HG02852 (cell line): ENCODE measurements around the gene ANKRD33B.
A peak's percentile ranks its signal among the peaks of the same experiment; 100 is the strongest.

Source experiments
- ATAC-seq: cut with Tn5 transposase; IDR thresholded peaks from one replicate; pipeline ENCODE4 v1.9.1; 2021; ENCODE audit warnings: mild to moderate bottlenecking, moderate library complexity; ENCODE audit not compliant: unreplicated experiment

ANKRD33B gene

DNA sequence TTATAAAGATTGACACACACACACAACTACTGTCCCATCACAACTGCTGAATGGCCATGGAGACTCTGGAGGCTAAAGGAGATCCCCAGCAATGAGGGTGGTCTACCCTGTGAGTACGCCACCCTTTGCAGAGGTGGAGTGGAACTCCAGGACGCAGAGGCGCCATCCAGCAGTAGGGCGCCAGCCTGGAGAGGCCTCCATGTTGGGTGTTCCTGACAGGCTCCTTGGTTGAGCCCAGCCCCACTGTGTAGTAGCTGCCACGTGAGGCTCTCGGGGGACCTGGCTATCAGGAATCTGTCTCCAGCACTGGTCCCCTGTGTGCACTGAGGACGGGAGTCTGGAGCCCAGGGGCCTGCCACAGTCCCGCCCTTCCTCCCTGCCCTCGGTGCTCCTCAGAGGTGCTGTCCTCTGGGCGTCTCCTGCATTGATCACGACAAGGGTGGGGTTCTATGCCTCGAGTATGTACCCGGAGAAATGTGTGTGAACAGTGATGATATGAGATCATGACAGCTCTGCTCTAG is 124.8 kb downstream of the ANKRD33B start:
- ATAC-seq: no peak

DNA sequence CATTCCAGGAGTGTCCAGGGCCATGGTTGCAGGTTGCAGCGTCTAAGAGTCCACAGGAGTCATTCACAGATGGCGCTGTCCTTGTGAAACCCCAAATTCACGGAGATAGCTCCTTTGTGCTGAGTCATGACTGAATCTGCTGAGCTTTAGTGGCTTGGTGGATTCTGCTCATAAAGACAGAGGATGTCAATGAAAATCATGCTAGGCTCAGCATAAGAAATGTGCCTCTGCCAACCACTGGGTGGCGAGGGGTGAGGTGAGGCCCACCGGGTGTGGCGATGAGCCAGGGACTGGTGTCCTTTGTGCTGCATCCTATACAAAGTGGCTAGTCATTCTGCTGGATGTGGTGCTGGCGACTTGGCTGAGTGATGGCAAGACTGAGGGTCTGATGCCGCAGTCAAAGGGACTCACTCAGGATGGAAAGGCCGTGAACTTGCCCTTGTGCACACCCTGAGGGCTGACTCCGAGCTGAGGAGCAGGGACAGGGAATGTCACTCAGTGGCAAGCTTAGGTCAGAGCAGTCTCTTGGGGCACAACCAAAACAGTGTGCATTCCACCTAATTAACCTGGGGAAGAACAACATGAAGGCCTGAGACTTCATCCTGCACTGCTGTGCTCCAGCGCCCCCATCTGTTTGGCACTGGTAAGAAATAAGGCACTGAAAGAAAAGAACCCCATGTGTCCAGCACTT is 125.7 kb downstream of the ANKRD33B start:
- no peak for ATAC-seq

DNA sequence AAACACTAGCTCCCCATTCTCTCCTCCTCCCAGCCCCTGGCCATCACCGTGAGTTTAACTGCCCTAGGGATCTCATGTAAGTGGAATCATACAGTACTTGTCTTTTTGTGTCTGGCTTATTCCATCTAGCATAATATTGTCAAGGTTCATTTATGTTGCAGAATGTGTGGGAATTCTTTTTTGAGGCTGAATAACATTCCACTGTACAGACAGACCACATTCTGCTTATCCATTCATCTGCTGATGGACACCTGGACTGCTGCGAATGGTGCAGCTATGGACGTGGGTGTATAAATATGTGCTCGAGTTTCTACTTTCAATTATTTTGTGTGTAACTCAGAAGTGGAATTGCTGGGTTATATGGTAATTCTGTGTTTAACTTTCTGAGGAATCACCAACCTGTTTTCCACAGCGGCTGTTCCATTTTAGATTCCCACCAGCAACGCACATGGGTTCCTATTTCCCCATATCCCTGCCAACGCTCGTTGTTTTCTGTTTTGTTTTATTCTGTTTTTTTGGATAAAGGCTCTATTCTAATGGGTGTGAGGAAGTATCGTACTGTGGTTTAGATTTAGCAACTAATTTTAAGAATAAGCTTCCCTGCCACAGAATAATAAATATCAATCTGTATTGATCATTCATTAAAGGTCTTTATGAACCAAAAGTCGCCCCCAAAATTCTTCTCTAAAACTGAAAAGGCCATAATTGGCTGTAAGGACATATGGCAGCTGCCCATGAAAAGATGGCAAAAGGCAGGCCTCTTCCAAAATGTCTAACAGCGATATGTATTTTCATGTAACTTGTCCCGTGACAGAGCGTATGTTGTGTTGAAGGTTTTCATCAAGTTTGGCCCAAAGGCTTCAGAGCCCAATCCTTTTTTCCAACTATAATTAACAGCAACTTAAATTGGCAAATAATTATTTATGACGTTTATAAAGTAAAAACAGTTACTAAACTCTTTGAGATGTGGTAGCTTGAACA is 126.9 kb downstream of the ANKRD33B start:
- no peak for ATAC-seq

DNA sequence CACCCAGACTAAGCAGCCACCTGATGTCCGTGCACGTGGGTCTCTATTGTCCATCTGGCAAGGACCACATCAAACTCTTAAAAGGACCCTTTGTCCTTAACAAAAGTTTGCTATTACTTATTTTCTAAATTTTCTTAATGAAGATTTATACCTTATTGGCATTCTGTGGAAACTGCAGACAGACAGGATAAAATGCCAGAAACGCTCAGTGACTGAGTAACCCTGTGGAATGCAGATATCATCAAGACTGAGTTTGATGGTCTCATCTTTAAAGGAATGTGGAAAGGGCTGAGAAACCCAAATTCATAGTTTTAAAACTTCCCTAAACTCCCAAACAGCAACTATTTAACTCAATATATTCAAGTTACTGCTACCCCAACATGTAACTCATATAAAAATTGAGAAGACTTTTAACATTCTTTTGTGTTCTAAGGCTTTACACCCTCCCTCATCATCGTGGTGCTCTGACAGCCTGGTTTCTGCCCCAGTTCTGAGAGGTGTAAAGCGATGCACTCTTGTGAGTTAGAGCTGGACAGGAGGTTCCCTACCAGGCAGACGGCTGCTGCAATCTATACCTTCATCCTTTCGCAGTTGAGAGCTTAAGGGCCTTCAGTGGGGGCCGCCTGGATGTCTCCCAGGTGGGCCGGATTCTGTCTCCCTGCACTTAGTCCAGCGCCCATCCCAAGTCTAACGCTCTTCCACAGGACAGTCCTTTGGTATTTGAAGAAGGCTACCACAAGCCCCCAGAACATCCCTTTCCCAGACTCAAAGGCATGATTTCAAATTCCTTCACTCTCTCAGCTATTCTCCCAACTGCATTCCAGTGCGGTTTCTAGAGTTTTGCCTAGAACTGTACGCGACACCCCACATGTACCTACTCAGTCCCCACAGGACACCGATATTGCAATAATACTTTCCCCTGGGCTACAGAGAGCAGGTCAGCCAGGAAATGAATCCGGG is 128.2 kb downstream of the ANKRD33B start:
- no peak for ATAC-seq

DNA sequence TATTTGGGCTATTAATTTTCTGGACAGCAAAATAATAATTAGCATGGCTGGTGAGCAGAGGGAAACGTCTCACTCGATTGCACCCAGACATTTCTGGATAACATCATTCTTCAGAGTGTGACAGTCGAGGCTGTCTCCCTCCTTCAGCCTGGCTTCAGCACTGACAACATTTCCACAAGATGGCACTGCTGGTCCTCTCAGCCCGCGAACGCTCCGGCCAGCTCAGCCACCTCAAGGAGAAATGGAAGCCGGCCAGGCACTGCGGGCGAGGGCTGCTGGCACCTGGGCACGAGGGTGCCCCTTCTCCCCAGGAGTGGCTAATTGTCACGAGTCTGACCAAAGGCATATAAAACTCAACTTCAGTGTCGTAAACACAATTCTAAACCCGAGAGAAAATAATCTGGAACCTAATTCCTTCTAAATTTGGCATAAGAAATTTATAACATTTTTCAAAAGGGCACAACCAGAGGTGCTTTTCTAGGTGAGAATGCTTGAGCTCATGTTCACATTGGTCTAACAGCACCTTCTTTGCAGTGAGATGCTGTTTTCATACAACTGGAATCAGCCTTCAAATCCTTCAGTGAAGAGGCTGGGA is 131.3 kb downstream of the ANKRD33B start:
- ATAC-seq: peak; percentile 34

DNA sequence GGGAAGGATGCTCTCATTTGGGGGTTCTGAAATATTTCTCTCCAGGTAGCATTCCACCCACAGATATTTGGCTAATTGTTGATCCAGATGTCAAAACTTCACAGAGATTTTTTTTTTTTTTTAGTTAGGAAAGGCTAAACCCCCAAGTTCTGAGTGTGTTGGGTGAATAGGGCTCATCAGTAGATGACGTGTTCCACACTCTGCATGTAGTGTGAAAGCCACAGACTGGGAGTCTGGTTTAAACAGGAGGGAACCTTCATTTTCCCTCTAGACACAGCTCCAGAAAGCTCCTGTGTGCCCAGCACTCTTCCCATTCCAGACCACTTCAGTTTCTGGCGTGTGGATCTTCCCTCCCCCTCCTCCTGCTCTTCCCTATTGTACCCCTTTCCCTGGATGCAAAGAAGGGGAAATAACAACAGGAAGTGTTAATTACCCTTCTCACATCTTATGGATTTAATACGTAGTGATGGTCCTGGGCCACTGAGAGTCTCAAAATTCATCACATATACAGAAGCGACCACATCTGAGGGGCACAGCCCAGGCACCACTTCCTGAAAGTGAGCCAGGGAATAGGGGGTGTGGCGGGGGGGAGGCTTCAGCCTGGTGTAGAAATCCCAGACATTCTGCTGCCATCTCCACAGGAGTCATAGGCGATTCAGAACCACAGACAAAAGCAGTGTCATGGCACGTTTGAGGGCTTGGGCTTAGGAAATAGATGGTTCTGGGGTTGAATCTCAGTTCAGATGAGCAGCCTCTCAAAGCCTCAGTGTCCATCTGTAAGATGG is 132.1 kb downstream of the ANKRD33B start:
- no peak for ATAC-seq

DNA sequence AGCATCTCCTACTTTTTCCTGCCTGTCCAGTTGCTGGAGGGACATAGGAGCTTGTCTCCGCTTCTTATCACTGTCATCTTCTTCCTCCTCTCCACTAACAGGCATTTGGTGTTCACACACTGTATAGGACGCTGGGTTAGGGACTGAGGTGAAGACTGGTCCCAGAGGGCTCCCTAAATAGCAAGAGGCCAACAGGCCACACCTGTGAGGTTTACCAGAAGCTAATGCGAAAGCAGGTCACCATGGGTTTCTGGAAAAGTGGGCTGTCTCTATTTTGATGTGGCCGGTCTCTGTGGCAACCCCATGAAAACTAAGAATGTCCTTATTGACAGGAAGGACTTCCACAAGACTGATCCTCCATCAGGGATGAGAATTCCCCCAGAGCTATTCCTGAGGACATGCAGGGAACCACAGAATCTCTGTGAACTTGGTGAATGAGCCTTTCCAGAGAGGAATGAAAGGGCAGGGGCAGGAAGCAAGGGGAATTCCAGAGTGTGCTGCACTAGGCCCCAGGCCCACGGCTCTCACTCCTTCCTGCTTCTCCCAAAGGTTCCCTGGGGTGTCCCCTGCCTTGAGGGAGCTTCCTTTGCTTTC is 135.5 kb downstream of the ANKRD33B start:
- ATAC-seq: peak; percentile 59

DNA sequence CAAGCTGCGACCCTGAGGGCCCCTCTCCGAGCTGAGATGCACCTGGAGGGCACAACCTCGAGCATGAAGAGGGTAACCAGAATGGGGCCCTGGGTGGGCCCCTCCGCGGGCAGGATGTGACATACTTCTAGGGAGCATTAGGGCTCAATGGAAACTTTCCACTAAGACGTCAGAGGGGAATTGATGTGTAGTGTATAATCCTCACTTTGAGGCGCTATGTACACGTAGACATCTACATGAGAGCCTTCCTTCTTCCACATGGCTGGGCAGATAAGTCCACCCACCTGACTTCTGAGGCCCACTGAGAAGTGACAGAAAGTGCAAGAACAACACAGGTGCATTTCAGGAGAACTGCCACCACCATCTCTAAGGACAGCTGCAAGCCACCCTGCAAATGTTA is 136.1 kb downstream of the ANKRD33B start:
- peak; percentile 65 for ATAC-seq

DNA sequence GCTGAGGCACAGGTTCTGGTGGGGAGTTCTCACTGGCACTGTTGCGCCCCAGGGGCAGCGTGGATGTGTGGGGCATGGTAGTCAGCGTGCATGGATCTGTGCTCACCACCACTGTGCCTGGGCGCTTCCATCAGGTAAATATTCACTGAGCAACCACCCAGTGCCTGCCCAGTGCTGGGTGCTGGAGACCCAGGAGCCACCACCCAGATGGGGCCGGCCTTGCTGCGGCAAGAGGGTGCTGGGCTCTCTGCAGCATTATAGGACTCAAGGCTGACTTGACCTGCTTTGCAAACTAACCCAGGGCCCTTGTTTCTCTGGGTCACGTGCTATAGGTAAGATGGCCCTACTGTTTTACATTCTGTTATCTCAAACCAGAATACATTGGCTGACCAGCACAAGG is 136.6 kb downstream of the ANKRD33B start:
- no peak for ATAC-seq

DNA sequence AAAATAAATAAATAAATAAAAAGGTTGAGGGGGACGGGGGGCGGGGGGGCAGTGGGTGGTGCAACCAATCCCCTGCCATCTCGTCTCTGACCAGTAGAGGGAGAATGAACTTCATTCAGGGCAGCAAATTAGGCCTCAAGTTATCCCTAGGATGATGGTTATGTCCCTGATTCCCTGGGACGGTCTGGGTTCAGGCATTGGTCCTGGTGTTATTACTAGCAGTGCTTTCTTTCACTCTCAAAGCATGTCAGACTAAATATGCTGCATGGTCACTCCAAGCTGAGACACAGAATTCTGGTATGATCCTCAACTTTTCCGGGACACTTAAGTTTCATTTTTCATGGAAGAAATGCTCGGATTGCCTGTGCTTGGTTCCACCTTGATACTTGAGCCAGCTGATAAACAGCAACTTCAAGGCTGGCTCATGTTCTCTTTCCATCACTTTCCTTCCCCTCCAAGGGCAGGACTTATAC is 137.7 kb downstream of the ANKRD33B start:
- ATAC-seq: no peak

DNA sequence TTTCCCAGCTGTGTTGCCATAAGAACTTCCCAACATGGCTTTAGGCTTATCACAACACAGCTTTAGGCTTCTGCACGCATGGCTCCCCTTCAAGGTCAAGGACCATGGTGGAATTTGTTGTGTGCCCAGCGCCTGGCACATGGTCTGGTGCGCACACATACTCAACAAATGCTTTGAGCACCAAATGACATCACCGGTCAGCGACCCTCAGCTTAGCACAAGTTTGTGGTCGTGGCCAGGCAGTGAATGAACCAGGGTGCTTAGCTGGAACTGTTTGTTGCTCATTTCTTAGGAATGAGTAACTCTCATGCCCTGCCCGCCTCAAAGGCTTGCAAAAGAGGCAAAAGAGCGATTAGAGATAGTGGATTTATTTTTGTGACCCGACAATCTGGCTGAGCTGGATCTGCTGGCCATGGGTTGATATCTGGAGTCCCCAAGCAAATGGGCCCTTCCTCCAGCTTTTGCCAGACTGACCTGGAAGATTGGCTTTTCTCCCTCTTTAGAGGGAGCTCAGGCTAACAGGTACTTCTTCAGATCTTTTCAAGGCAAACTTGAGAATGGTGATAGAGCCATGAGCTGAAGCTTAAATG is 138.3 kb downstream of the ANKRD33B start:
- ATAC-seq: no peak

DNA sequence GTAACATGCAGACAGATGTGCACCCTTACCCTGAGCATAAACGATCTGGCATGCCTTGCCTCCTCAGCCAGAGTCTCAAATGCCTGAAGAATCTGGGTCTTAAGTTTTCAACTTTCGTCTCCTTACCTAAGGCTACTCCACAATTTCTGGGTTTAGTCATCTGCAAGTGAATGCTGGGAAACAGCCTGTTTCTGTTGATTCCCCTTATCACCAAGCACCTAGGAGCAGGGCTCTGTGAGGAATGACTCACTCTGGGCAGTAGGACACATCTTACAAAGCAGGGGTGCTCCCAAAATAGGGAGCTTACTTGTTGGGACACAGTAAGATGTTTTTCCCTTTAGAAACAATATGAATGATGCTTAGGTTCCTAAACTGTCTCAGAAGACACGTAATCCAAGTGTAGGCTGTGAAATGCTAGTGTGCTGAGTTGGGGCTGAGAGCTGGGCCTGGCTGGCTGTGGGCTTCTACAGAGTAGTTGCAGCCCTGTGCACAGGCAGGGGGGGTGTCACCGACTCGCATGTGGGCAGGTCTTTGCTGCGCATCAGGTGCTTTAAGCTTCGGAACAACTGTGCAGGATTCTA is 139.1 kb downstream of the ANKRD33B start:
- no peak for ATAC-seq

DNA sequence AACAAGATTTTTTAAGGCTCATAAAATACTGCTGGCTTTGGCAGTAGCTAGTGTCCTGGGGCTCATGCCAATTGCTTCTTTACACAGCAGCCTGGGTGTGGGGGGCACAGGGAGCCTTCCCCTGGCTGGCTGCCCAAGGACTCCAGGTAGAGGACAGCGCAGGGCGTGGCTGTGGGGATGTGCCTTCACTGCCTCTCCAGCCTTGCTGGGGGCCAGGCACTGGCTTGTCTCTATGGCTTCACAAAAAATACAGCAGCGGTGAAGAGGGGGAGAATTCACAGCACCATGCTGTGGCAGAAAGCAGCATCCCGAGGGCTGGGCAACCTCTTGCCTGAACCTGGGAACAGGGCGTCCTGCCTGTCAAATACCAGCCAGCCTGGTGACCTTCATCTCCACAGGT is 139.8 kb downstream of the ANKRD33B start:
- ATAC-seq: no peak

DNA sequence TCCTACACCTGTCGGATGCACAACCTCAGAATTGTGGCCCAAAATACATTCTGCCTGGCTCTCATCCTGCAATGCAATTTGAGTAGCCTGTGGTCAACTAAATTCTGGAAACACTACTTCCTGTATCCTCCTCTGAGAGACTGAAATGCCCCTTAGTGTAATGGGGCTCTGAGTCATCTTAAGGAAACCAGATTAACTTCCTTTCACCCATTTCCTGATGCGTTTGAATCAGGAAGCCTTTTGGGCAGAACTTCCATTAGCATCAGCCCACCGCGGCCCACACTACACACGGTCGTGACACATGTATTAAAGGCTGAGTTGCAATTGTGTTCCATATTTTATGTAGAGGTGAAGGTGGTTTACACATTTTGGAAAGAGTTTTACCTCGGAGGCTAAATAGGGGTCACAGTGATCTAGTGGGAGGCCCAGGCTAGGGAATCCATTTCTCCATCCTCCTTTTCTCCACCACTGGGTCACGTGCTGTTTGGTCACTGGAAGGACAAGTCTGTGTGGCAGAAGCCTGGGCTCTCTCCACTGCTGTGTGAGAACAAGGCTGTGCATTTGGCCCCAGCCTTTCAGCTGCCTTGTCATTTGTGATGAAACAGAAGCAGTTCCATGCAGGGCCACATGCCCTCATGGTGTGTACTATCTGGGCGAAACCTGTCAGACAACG is 141.2 kb downstream of the ANKRD33B start:
- no peak for ATAC-seq

DNA sequence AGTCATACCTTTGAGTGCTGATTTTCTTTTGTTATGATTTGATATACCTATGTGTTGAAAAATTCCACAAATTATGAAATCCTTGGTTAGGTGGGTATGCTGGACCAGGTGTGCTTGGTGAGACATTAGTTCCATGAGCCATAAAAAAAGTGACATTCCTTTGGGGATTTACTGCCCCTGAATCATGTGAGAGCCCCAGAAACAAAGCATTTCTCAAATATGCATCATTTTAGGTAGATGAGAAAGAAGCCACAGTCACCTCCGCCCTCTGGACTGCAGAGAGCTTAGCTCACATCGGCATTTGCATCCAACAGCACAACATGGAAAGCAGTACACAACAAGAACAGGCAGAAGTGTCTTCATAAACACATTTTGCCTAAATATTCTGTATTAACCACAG is 141.9 kb downstream of the ANKRD33B start:
- no peak for ATAC-seq

DNA sequence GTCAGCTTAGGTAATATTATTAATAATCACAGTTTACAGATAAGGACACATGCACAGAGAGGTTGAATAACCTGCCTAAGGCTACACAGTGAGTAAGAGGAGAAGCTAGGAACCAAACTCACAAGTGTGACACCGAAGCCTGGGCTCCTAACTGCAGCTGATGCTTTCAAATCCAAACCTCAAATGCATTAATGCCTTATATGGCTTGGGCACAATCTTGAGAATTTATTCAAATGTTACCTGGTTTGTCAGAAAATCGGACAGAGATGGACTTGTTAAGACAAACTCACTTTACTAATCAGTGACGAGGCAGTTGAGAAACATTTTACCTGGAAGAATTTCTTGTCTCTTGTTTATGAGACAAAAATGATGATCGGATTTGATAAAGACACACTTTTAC is 142.5 kb downstream of the ANKRD33B start:
- no peak for ATAC-seq
